Nephron progenitor cell (in vitro differentiated cells): ENCODE data around the gene HIPK1.
A peak's percentile ranks its signal among the peaks of the same experiment; 100 is the strongest.

Experiments
- DNase-seq: peaks from one replicate; pipeline ENCODE4 v3.0.0; 2021
- H3K27ac Mint-ChIP-seq: 2 replicates; pipeline ENCODE4 v1.8.0; 2021; ENCODE audit warnings: mild to moderate bottlenecking, moderate library complexity, mixed read lengths
- H3K27me3 Mint-ChIP-seq: 2 replicates; pipeline ENCODE4 v1.8.0; 2021; ENCODE audit warnings: mild to moderate bottlenecking, low read depth, mixed read lengths; ENCODE audit not compliant: poor library complexity
- H3K36me3 Mint-ChIP-seq: 2 replicates; pipeline ENCODE4 v1.8.0; 2021; ENCODE audit warnings: low read depth, mixed read lengths
- H3K4me1 Mint-ChIP-seq: 2 replicates; pipeline ENCODE4 v1.8.0; 2021; ENCODE audit warnings: mixed read lengths
- H3K4me3 Mint-ChIP-seq: 2 replicates; pipeline ENCODE4 v1.8.0; 2021; ENCODE audit warnings: mild to moderate bottlenecking, moderate library complexity, mixed read lengths
- H3K9me3 Mint-ChIP-seq: 2 replicates; pipeline ENCODE4 v1.8.0; 2021; ENCODE audit warnings: mild to moderate bottlenecking, moderate library complexity, mixed read lengths
- TF ChIP-seq, protein P1 (sequence below): fragments of 200-600 bp; sonication (generic); IDR thresholded peaks from 2 replicates; pipeline ENCODE4 v1.5.0; 2021; ENCODE audit warnings: antibody characterized with exemption

HIPK1 gene

DNA sequence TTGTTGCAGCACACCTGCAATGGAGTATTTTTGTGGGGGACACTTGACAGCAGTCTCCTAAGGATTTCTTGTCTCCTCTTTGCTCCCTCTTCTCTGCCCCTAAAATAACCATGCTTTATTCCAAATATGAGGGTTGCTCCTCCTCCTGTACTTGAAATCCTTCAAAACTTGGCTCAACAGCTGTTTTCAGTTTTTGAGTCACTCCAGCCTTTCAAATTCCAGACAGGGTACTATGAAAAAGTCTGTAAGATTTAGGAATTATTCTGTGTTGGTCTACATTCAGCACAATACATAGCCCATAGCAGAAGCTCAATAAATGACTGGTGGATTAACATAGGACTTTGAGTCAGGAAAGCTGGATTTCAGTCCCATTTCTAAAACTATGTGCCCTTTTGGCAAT, 30.0 kb upstream of the HIPK1 start:
- TF ChIP-seq, protein P1, sequence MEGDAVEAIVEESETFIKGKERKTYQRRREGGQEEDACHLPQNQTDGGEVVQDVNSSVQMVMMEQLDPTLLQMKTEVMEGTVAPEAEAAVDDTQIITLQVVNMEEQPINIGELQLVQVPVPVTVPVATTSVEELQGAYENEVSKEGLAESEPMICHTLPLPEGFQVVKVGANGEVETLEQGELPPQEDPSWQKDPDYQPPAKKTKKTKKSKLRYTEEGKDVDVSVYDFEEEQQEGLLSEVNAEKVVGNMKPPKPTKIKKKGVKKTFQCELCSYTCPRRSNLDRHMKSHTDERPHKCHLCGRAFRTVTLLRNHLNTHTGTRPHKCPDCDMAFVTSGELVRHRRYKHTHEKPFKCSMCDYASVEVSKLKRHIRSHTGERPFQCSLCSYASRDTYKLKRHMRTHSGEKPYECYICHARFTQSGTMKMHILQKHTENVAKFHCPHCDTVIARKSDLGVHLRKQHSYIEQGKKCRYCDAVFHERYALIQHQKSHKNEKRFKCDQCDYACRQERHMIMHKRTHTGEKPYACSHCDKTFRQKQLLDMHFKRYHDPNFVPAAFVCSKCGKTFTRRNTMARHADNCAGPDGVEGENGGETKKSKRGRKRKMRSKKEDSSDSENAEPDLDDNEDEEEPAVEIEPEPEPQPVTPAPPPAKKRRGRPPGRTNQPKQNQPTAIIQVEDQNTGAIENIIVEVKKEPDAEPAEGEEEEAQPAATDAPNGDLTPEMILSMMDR = no peak
- no peaks in the 10 kb centered on the region for H3K9me3 Mint-ChIP-seq
- no peak overlapping the region for H3K27ac Mint-ChIP-seq
- H3K4me1 Mint-ChIP-seq = peaks cover 11% of the 10 kb centered on the region
- peaks cover 51% of the 10 kb centered on the region for H3K36me3 Mint-ChIP-seq
- peaks cover 3% of the 10 kb centered on the region for H3K27me3 Mint-ChIP-seq
- H3K4me3 Mint-ChIP-seq = no peak overlapping the region
- DNase-seq = no peak

DNA sequence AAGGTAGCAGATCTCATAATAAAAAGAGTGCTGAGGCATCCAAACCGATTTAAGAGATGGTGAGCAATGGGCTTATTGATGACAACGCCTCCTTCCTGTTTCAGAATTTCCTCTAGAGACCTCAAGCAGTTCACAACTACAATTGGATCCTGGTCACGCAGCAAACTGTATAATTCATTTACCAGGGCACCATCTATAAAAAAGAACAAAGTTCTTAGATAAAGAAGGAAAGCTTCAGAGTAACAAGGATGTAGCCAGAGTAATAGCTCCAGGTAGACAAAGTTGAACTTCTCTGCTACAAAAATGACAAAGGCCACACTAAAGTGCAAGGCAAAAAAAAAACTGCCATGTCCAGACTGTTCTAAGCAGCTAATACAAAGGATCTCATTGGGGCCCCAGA, 27.9 kb upstream of the HIPK1 start:
- no peak overlapping the region for H3K27ac Mint-ChIP-seq
- H3K27me3 Mint-ChIP-seq = peaks cover 3% of the 10 kb centered on the region
- no peaks in the 10 kb centered on the region for H3K9me3 Mint-ChIP-seq
- no peak for DNase-seq
- peaks cover 21% of the 10 kb centered on the region for H3K4me1 Mint-ChIP-seq
- TF ChIP-seq, protein P1 = no peak
- peaks cover 39% of the 10 kb centered on the region for H3K36me3 Mint-ChIP-seq
- H3K4me3 Mint-ChIP-seq = no peak overlapping the region

DNA sequence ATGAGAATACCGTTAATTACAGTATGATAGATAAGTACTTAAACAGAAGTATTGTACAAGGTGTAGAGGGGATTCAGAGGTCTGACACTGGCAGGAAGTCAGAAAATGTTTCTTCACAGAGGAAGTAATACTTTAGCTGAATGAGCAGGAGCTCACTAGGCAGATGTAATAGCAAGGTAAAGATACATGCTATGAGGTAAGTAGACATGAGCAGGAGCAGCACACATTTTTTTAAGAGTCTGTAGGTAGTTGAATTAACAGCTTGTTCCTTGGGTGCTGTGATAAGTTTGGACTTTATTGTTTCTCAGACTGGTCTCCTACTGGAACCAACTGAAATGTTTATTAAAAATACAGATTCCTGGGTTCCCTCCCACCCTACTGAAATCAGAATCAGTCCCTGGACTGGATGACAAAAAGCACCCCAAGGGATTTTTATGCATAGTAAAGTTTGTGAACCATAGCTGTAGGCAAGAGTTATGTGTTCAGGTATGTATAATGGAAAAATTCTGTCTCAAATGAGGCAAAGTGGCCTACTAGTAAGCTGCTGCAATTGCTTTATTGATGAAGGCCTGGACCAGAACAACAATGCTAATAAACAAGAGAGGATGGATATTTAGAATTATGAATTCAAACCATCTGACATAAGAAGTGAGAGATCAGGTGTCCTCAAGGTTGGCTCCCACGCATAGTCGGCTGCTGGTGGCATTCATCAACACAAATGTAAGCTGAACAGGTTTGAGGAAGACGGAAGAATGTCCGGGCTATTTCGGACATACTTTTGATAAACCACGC, 25.4 kb upstream of the HIPK1 start:
- H3K27me3 Mint-ChIP-seq = peaks cover 3% of the 10 kb centered on the region
- peak overlapping the region; percentile 98 for H3K27ac Mint-ChIP-seq
- no peak for DNase-seq

DNA sequence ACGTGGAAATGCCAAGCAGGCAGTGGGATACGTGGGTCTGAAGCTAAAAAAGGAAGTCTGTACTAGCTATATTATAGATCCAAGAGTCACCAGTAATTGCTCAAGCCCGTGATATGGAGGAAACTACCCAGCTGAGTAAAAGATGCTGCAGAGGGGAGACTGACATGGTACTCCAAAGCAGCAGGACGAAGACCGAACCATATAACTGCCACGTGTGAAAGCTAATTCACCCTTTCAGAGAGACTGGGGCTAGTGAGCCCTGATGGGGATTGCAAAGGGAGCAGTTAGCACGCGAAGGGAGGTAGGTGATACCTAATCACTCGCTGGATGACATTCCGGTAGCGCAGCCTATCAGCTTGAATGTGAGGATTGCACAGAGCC, 24.8 kb upstream of the HIPK1 start:
- no peaks in the 10 kb centered on the region for H3K9me3 Mint-ChIP-seq
- peak overlapping the region; percentile 98 for H3K27ac Mint-ChIP-seq
- H3K36me3 Mint-ChIP-seq = peaks cover 29% of the 10 kb centered on the region
- peaks cover 3% of the 10 kb centered on the region for H3K27me3 Mint-ChIP-seq
- TF ChIP-seq, protein P1 = no peak
- H3K4me1 Mint-ChIP-seq = peaks cover 22% of the 10 kb centered on the region
- no peak for DNase-seq
- peak overlapping the region; percentile 99 for H3K4me3 Mint-ChIP-seq

More for the DNA sequence above, 25.4 kb upstream of the HIPK1 start:
- Mint-ChIP-seq H3K9me3 (no peaks in the 10 kb centered on the region), H3K36me3 (peaks cover 32% of the 10 kb centered on the region), H3K4me3 (peak overlapping the region; percentile 99), H3K4me1 (peaks cover 22% of the 10 kb centered on the region)
- TF ChIP-seq, protein P1 = no peak

DNA sequence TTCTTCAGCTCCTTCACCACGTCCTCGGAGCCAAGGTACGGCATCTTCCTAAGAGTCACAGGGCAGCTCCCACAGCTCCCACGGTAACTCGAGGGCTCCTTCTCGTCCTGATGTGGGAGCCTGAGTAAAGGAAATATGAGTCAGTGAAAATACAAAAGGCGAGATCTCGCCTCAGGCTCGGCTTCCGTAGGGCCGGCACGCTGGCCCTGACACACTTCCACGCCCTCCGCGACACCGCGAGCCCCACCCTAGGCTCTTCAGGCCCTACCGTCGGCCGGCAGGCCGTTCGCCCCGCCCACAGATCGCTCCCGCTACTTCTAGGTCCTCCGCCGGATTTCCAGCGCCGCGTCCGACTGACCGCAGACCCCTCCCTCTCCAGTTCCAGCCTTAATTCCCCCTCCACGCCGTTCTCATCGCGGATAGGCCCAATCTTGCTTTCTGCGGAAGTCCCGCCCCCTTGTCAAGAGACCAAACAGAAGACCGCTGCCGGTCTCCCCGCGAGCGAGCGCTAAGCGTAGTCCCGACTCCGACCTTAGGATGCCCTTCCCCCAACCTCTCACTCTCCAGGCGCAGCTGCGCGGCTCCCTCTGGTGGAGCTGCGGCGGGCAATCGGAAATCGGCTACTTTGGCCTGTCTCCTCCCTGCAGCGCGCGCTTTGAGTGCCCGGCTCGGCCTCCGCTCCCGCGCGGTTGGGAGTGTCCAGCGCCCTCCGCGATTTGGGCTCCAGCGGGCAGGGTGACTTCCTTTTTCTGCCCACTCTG, 24.3 kb upstream of the HIPK1 start, which contains the start of the genes AP4B1 and DCLRE1B:
TSS of gene AP4B1 (minus strand) at position 126 of the 761 bp plus-strand sequence. CDS start at position 44, 82 bp downstream.
TSS of gene DCLRE1B (plus strand) at position 653 of the 761 bp plus-strand sequence. CDS start 261 bp downstream, outside the sequence.
- Mint-ChIP-seq H3K36me3 (peaks cover 25% of the 10 kb centered on the region), H3K27ac (peak within 1 kb of the TSS; percentile 98), H3K4me1 (peaks cover 22% of the 10 kb centered on the region), H3K9me3 (no peaks in the 10 kb centered on the region), H3K4me3 (peak within 1 kb of the TSS; percentile 99), H3K27me3 (peaks cover 3% of the 10 kb centered on the region)
- TF ChIP-seq, protein P1 = no peak
- DNase-seq = peak; percentile 95
